PFSK-1 (cell line): ENCODE measurements around the gene ARMC6.

Experiments used
- FOXP2 ChIP-seq: optimal IDR thresholded peaks from 2 replicates; pipeline ENCODE3; 2011; ENCODE audit warnings: borderline replicate concordance, control low read depth, inconsistent platforms; ENCODE audit not compliant: insufficient read depth; ENCODE audit errors: extremely low read length, extremely low read depth
- POLR2AphosphoS5 ChIP-seq: IDR thresholded peaks from 2 replicates; pipeline ENCODE4 v1.6.1; 2012; ENCODE audit warnings: low read depth, mild to moderate bottlenecking, control low read depth, low read length, moderate library complexity
- REST ChIP-seq, 2 experiments: IDR thresholded peaks; 2 replicates each; pipeline versions ENCODE4 v1.6.1 to v1.8.0; 2011 to 2012; ENCODE audit warnings: low read depth in 2 of 2, low read length in 2 of 2, control low read depth in 1 of 2, inconsistent platforms in 1 of 2, mild to moderate bottlenecking in 1 of 2, moderate library complexity in 1 of 2; ENCODE audit not compliant: insufficient read depth in 1 of 2
- SIN3A ChIP-seq: IDR thresholded peaks from 2 replicates; pipeline ENCODE4 v1.6.1; 2012; ENCODE audit warnings: mild to moderate bottlenecking, low read length, moderate library complexity, borderline replicate concordance; ENCODE audit not compliant: insufficient read depth
- TAF1 ChIP-seq: IDR thresholded peaks from 2 replicates; pipeline ENCODE4 v1.6.1; 2012; ENCODE audit warnings: low read length, control low read depth, borderline replicate concordance; ENCODE audit not compliant: insufficient read depth

Gene ARMC6

GRCh38 chr19:19039901-19040300 lies 6.5 kb downstream of the ARMC6 start:
- TF ChIP-seq REST (IDR thresholded peaks at IDR 0.05; ENCODE audit: insufficient read depth in 1 of 2, low read depth in 2 of 2, low read length in 2 of 2) = no peak
- no peak for TF ChIP-seq SIN3A
- no peak for TF ChIP-seq TAF1

- TF ChIP-seq SIN3A (no peak), FOXP2 (no peak), REST (IDR thresholded peaks at IDR 0.05; ENCODE audit: insufficient read depth in 1 of 2, low read depth in 2 of 2, low read length in 2 of 2) (no peak), TAF1 (no peak), POLR2AphosphoS5 (no peak)
These were observed 7.0 kb downstream of the ARMC6 start for GRCh38 chr19:19040417-19040816.

- TF ChIP-seq SIN3A (no peak), REST (IDR thresholded peaks at IDR 0.05; ENCODE audit: insufficient read depth in 1 of 2, low read depth in 2 of 2, low read length in 2 of 2) (no peak), POLR2AphosphoS5 (no peak), TAF1 (no peak), FOXP2 (no peak)
These were observed 9.4 kb downstream of the ARMC6 start for GRCh38 chr19:19042732-19043280.

GRCh38 chr19:19043481-19043880 lies 10.1 kb downstream of the ARMC6 start:
- TF ChIP-seq SIN3A (no peak), TAF1 (no peak), FOXP2 (no peak), REST (IDR thresholded peaks at IDR 0.05; ENCODE audit: insufficient read depth in 1 of 2, low read depth in 2 of 2, low read length in 2 of 2) (no peak), POLR2AphosphoS5 (no peak)

GRCh38 chr19:19043881-19044280 lies 10.5 kb downstream of the ARMC6 start:
- TF ChIP-seq TAF1 (no peak), FOXP2 (no peak), REST (IDR thresholded peaks at IDR 0.05; ENCODE audit: insufficient read depth in 1 of 2, low read depth in 2 of 2, low read length in 2 of 2) (no peak), POLR2AphosphoS5 (no peak), SIN3A (no peak)
